Limb (tissue), 2 donors: Measurements from ENCODE around the gene PURA.
A peak's percentile ranks its signal among the peaks of the same experiment; 100 is the strongest.

Experiments used
- DNase-seq, 2 donors: peaks; one replicate each; pipeline ENCODE4 v3.0.0-alpha.2; 2016; ENCODE audit errors: extremely low spot score in 2 of 2

The PURA gene

DNA sequence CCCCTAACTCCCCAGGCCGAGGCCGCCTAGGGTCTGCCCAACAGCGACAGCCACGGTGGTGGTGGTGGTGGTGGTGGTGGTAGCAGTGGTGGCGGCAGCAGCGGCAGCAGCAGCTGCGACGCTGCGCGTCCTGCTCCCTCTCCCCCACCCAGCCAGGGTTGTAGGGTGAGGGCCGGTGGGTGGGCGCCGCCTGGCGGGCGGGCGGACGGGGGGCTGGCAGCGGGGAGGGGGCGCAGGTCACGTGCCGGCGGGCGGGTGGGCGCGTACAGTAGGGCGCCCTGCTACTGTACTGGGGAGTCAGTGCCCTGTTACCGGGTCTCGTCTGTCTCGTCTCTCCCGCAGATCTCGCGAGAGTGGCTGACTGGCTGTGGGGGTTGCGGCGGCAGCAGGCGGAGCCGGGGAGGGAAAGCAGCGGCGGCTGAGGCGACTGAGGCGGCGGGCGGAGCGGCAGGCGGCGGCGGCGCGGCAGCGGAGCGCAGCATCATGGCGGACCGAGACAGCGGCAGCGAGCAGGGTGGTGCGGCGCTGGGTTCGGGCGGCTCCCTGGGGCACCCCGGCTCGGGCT lies at the start of gene PURA:
Gene PURA (plus strand): TSS at position 411 of the 565 bp plus-strand sequence. CDS start 73 bp downstream, at position 484.
- peak; percentile 91 to 97 for DNase-seq

GRCh38 chr5:140072812-140073211 lies 41.1 kb upstream of the PURA start:
- no peak for DNase-seq

- no peak for DNase-seq
Measured at GRCh38 chr5:140073296-140073695, 40.6 kb upstream of the PURA start.

GRCh38 chr5:140075371-140075770 lies 38.5 kb upstream of the PURA start:
- DNase-seq = no peak

DNA sequence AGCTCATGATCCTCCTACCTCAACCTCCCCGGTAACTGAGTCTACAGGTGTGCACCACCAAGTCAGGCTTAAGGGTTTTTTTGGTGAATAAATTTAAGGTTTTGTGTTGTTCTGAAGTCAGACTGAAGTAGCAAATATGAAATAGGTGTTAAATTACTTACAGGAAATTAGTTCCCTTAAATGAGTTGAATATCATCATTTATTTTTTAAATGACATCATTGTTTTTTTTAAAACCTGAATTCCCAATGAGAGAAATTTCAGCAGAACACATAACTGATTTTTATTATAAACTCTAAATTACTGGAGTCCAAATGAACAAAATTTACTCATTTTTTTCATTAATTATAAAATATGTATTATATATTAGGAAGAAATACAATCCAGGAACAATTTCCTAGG lies 37.8 kb upstream of the PURA start:
- no peak for DNase-seq

DNA sequence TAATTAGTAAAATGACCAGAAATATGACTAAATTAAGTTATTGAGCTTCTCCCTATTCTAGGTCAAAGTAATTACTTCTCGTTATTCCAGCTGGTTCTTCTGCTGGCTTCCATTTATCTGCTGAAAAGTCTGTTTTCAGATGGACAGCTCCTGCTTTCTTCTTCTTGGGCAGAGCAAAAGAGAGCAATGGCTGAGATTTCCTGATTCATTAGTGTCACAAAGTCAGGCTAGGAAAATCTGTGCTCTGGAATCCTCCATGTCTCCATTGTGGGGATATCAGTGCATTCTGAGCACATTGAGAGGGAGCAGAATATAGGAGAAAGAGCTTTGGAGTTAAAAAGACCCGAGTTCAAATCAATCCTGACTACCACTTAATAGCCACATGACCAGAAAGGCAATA lies 37.1 kb upstream of the PURA start:
- no peak for DNase-seq

- DNase-seq = no peak
Measured at GRCh38 chr5:140083120-140083519, 30.8 kb upstream of the PURA start.

DNA sequence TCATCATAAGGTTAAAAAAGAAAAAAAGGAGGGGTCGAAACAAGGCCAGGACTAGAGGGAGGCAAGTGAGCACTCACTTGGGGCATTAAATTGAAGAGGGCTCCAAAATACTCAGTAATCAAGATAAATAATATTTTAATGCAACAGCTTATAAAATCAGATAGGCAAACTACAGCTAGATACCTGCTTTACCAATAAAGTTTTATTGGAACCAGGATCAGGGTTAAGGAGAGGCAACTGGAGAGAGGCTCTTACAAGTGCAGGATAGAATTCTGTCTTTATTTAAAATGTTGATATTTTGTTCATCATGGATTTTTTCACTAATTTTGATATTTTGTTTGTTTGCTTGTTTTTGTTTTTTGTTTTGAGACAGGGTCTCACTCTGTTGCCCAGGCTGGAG lies 30.3 kb upstream of the PURA start:
- no peak for DNase-seq

DNA sequence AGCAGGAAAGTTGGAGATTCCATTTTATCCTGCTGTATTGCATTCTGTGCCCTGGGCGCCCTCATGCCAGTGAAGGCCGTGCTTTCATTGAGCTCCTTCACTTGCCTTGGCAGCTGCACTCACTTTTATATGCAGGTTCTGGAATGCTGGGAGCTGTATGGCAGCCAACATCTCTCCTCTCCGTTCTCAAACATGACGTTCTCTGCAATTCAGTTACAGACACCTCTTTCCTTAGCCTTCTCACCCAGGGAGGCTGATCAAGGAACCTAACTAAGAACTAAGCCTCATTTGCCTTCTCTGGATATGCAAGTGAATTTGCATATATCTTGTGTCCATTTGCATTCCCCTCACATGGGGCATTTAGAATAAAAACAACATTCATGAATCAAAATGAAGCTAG lies 29.4 kb upstream of the PURA start:
- no peak for DNase-seq

DNA sequence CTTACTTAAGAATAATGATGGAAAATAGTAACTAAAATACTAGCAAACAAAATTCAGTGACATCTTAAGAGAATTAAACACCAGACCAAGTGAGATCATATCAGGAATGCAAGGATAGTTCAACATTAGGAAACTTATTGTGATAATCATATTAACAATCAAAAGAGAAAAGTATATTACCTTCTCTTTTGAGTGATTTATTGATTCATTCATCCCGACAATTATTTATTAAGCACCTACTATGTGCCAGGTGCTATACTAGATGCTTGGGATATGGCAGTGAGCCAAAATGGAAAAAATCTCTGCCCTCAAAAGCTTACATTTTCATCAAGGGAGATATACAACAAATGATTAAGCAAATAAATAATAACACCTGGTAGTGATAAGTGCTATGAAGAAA lies 23.7 kb upstream of the PURA start:
- no peak for DNase-seq

DNA sequence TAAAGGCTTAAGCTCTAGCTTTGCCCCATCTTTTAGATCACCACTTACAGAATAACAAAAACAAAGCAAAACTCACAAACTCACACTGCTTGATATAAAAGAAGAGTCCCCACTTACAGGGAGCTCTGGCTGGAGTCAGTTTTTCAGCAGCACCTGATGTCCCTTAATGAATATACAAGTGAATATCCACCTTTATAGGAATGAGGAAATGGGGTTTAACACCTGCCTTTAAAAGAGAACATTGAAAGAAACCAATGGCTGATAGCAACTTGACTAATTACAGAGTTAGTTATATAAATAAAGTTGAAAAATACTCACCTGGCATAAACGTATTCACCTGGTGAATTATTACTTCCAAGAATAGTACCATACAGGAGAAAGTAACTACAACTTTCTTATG lies 20.7 kb upstream of the PURA start:
- DNase-seq = no peak

DNA sequence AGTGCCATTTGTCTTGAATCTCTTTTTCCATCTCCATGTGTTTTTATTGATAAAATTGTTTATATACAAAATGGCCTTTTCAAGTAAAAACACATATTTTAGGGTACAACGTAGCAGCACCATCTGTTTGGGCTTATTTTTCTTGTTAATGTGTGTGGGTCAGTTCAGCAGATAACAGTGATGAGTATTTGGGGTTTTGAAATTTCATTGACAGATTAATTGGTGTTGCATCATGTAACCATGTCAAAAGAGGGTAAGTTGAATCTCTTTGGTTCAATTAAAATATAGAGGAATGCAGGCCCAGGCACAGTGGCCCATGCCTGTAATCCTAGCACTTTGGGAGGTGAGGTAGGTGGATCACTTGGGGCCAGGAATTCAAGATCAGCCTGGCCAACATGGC lies 20.0 kb upstream of the PURA start:
- no peak for DNase-seq

DNA sequence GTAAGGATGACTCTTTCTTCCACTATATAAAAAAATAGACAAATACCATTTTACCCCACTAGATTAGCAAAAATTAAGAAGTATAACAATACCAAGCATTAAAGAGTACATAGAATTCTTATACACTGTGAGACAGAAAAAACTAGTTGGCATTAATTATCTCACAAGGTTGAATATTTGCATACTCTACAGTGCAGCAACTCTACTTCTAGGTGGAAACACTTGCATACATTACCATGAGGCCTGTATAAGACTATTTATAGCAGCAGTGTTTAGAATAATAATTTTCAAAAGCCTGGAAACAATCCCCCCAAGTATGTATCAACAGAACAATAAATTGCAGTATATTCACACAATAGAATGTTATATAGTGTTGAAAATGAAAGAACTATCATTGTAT lies 19.0 kb upstream of the PURA start:
- DNase-seq = no peak

- DNase-seq = no peak
Measured at GRCh38 chr5:140101179-140101578, 12.7 kb upstream of the PURA start.

- no peak for DNase-seq
Measured at GRCh38 chr5:140103154-140103553, 10.8 kb upstream of the PURA start.

GRCh38 chr5:140104100-140104499 lies 9.8 kb upstream of the PURA start:
- no peak for DNase-seq

GRCh38 chr5:140106101-140106500 lies 7.8 kb upstream of the PURA start:
- no peak for DNase-seq

DNA sequence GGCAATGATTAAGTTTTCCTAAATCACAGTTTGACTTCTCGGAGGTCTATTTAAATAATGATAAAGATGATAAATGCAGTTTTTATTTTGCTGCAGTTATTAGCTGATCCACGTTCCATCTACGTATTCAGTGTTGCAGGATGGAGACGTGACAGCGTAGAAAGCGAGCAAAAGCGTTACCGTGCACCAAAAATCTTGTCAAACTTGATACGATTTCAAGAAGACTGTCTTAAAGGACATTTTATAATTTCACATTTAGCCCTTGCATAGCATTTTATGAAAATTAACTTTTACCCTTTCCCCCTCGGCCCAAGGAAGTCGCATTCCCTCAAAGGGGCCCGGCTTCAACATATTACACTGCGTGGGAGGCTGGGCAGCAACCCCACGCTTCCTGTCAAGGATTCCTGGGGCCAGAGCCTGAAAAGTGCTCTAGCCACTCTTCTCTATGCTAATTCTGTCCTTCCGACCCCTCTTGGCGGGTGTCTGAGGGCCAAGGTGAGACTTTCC lies 7.1 kb upstream of the PURA start:
- no peak for DNase-seq

GRCh38 chr5:140107312-140108092 lies 6.4 kb upstream of the PURA start:
- peak; percentile 93 to 95 for DNase-seq

DNA sequence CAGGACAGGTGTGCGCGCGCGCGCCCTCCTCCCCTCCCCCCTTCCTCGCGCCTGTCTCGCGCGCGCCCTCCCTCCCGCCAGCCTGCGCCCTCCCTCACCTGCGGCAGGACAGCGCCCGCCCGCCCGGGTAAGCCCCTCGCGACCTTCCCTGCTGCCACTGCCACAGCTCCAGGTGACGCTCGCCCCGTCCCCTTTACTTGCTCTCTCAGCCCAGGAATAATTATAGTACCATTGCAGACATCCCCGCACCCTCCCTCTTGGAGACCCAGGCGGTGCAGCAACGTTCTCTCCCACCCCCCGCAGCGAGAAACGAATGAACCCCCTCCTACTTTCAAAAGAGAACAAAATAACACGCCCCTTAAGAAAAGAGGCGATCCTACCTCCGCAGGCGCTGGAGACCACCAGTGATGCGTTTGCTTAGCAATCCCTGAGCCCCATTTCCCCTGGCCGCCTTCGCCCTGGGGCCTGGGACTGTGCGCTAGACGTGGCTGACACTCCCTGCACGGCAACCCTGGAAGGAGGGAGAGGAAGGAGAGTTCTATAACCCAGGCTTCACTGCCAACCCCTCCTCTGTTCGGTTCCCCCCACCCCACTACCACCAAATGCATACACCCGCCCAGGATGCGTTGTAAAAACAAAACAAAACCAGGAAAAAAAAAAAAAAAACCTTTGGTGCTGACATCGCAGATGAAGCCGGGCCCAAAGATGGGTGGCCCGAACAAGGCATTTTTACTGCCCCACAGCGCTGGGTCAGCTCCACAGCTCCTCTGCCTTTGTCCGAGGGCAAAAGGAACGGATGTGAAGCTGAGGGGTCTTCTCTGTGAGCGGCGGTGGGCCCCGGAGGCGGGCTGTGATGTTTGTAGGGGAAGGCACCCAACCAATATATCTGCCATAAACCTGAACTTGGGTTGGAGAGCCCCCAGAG lies 5.6 kb upstream of the PURA start:
- DNase-seq = peak in 1 of 2 donors; percentile 62

- DNase-seq = peak in 1 of 2 donors; percentile 11
Measured at GRCh38 chr5:140109018-140109758, 4.7 kb upstream of the PURA start.
